ENCODE measurements around the gene CCDC174.

The CCDC174 gene

GRCh38 chr3:14716591-14716990, 65.0 kb downstream of the CCDC174 start:
- no peak for DNase-seq

GRCh38 chr3:14717307-14717706, 65.7 kb downstream of the CCDC174 start:
- no peak for DNase-seq

DNA sequence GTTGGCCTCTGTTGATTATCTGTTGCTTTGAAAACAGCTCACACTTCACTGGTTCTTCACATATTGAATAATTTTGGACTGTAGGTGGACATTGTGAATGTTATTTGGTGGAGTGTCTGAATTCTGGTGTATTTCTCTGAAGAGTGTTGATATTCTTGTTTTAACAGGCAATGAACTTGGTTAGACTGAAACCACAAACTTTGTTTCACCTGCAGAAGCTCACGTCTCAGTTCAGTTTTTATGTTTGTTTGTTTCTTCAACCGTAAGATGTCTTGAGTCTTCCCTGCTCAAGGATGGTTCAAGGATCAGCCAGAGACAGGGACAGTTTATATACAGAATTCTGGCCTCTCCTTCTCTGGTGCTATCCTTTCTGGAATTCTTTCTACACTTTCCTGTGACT, 67.0 kb downstream of the CCDC174 start:
- DNase-seq = no peak

DNA sequence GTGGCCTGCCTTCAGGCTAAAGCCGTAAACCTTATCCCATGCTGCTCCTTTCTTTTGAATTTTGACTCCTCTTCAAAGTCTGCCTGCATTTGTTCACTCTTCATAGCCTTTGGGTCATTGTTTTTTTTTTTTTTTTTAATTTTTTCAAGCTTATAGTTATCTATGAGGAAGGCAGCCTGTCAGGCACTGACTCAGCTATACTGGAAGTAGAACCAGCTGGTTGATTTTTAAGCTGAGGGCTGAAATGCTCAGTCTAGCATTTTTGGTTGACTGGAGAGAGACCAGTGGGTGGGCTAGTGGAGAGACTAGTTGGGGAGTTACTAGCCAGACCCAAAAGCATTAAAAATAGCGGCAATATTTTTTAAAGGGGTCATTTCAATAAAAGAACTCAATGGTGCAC, 67.4 kb downstream of the CCDC174 start:
- DNase-seq = no peak

DNA sequence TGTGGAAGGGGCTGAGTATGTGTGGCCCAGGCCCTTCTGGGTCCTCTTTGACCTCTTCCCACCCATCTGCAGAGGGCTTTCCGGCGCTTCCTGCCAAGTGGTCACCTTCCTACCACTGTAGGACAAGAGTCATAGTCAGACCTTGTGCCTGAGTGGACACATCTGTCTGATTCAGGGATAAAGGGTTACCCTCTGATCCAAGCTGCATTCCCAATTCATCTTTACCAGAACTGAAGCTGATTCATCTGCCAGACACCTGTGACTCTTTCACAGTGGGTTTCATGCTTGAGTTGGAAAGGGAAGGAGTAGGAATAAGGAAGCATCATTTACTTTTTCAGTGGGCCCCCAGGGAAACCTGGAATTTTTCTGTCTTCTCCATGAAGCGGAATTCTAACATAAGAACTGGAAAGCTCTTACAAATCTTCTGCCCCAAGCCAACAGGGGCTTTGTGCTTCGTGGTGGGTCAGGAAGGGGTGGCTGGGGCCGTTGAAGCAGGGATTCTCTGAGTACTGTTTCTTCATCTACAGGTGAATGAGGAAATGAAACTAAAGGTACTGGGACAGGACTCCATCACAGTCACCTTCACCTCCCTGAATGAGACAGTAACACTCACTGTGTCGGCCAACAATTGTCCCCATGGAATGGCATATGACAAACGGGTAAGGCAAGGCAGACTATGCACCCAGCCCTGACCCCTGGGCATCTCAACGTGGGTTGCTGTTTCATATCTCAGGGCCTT, 69.7 kb downstream of the CCDC174 start:
- no peak for DNase-seq

All from GDM1 (cell line).